NCI-H69 (cell line): ENCODE data around the gene SH3RF2.
"Not testable (repeated sequence)": the region's sequence is repeated elsewhere in the genome, so short reads cannot be mapped to it uniquely, and the experiment has no call there.

Experiments
- DNase-seq: peaks from one replicate; lab custom pipeline; 2025; lab: John Stamatoyannopoulos, UW

SH3RF2 gene, protein sequence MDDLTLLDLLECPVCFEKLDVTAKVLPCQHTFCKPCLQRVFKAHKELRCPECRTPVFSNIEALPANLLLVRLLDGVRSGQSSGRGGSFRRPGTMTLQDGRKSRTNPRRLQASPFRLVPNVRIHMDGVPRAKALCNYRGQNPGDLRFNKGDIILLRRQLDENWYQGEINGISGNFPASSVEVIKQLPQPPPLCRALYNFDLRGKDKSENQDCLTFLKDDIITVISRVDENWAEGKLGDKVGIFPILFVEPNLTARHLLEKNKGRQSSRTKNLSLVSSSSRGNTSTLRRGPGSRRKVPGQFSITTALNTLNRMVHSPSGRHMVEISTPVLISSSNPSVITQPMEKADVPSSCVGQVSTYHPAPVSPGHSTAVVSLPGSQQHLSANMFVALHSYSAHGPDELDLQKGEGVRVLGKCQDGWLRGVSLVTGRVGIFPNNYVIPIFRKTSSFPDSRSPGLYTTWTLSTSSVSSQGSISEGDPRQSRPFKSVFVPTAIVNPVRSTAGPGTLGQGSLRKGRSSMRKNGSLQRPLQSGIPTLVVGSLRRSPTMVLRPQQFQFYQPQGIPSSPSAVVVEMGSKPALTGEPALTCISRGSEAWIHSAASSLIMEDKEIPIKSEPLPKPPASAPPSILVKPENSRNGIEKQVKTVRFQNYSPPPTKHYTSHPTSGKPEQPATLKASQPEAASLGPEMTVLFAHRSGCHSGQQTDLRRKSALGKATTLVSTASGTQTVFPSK

DNA sequence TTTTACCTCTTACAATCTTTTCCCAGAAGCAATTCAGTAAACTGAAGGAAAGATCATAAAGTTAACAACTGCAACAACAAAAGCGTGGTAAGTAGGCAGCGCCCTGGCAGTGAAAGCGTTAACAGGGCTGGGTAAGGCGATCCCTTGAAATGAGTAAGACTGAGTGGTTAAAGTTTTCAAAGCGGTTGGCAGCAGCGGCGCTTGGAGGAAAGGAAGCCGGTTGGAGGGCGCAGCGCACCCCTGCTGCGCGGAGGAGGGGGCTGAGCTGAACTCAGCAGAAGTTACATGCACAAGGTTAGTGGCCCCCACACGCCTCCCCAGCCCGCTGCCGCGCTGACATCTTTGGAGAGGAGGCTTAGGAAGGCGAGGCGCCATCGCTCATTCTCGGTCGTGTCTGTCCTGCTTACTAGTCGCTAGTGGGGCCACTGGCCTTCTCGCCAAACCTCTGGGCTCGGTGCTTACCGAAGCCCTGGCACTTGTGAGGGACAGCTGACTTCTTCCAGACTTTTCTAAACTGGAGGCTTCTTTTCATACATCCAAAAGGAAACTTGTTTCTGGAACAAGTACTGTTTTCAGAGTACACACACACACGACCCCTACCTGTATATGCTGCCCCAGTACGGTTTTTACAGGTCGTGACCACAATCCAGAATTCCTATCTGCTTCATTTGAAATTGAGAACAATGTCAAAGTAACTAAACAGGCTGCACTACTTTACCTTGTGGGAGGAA is at the start of gene SH3RF2:
TSS of gene SH3RF2 (plus strand) at position 178 of the 731 bp plus-strand sequence. CDS start 1,351 bp downstream, outside the sequence.
- DNase-seq = no peak

DNA sequence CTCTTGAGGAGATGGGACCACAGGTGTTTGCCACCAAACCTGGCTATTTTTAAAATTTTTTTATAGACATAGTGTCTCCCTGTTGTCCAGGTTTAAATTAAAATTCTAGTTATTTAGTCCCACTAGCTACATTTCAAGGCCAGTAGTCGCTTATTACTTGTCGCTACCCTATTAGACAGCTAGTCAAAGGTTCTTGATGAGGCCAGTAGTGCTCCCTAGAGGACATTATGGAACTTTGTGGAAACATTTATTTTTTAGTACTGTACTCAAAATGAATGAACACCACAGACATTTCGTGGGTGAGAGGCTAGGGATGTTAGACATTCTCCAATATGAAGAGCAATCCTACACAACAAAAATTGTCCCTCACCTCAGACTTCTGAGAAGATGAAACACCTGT is 49.2 kb upstream of the SH3RF2 start:
- DNase-seq = peak; percentile 41

DNA sequence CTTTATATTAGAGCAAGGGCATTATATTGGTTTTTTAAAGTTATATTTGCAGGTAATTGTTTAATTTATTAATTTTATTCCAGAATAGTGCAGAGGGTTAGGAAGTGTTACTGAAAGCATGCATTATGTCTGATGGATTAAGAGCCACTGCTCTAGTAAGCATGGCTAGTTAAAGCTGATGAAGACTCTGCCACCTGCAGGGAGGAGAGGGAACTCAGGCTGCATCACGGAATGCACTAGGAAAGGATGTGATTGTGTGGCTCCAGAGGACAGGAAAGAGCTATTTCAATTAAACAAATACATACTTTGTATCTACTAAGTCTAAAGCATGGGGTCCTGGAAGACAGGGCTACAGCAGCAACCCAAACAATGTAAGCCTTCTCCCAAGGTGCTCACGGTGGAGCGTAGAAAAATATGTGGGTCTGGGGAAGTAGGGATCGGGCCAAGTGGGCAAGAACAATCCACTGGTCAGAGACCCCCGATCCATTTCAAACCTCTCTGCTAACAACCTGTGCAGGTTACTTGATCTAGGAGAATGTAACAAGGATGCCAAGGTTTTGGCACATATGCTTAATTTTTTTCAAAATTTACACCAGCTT is 48.3 kb upstream of the SH3RF2 start:
- peak; percentile 84 for DNase-seq

DNA sequence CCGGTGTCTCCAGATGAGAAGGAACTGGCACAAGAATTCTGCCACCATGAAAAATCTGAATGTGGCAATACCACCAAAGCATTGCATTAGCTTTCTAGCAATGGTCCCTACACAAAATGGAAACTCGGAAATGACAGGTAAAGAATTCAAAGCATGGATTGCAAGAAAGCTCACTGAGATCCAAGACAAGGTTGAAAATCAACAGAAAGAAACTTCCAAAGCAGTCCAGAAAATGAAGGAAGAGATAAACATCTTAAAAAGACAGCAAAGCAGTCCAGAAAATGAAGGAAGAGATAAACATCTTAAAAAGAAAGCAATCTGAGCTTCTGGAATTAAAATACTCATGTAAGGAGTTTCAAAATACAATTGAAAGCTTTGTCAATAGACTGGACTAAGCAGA is 46.8 kb upstream of the SH3RF2 start:
- DNase-seq = no peak

DNA sequence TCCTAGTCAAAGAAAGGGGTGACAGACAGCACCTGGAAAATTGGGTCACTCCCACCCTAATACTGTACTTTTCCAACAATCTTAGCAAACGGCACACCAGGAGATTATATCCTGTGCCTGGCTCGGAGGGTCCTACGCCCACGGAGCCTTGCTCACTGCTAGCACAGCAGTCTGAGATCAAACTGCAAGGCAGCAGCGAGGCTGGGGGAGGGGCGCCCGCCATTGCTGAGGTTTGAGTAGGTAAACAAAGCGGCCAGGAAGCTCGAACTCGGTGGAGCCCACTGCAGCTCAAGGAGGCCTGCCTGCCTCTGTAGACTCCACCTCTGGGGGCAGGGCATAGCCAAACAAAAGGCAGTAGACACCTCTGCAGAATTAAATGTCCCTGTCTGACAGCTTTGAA is 45.0 kb upstream of the SH3RF2 start:
- not testable (repeated sequence) for DNase-seq

DNA sequence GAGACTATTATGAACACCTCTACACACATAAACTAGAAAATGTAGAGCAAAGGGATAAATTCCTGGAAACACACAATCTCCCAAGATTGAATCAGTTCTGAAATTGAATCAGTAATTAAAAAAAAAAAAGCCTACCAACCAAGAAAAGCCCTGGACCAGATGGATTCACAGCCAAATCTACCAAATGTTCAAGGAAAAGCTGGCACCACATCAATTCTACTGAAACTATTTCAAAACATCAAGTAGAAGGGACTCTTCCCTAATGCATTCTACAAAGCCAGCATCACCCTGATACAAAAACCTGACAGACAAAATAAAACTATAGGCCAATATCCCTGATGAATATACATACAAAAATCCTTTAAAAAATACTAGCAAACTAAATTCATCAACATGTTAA is 38.2 kb upstream of the SH3RF2 start:
- DNase-seq = no peak

DNA sequence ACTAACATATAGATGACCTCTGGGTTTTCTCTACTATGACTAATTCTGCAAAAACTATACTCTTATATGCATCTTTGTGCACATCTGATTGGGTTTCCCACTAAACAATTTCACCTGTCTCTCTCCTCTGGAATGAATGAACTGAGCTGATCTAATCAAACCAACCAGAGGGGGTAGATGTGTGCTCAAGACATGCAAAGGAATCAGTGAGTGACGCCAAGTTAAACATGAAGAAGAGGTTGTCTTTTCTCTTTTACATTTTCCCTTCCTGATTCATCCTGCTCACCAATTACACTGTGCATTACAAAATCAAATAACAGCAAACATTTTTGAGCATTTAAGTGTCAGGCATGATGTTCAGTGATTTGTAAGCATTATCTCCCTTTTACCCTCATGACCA is 34.0 kb upstream of the SH3RF2 start:
- no peak for DNase-seq

DNA sequence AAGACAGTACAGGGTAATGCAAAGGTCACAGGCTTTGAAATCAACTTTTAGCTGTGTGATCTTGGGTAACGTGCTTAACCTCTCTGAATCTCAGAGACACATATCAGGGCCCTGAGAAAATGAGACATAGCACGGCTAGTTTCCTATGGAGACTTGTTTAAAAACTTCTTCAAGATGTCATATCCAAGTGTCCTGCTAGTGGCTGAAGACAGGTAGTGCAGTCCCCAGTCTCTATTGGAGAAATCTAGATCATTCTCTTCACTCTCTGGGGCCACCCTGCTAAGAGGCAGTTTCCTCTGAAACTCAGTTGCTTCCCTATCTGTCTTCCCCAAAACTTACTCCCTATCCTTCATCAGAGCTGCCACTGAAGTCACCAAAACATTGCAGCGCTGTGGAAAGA is 33.3 kb upstream of the SH3RF2 start:
- DNase-seq = no peak

DNA sequence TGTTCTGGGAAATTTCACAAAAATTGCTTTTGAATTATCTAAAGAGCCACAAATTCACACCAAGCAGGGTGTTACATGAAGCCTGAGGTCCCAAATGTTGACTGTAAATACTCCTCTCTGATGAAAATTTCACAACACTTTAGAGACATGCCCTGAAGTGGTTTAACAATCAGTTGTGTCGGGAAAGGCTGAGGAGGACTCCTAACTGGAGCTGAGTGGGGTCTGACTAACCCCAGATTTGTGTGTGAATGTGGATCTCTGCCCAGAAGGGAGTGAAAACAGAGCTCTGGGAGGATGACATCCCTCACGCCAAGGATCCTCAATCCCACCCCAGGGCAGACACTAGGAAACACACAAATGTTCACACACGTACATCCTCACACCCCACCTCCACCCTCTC is 32.5 kb upstream of the SH3RF2 start:
- no peak for DNase-seq

DNA sequence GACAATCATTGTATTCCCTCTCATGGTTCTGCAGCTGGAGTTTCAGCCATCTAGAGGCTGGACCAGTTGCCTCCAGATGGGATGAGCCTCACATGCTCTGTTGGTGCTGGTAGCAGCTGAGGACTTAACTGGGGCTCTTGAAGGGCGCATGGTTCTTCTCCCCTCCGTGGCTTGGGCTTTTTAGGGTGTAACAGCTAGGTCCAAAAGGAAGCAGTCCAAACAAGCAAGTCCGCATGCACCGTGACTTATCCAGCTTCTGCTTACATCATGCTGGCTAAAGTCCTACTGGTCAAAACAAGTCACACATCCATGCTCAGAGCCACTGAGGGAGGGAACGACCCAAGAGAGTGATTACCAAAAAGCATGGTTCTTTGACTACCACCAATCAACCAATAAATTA is 31.6 kb upstream of the SH3RF2 start:
- DNase-seq = no peak

DNA sequence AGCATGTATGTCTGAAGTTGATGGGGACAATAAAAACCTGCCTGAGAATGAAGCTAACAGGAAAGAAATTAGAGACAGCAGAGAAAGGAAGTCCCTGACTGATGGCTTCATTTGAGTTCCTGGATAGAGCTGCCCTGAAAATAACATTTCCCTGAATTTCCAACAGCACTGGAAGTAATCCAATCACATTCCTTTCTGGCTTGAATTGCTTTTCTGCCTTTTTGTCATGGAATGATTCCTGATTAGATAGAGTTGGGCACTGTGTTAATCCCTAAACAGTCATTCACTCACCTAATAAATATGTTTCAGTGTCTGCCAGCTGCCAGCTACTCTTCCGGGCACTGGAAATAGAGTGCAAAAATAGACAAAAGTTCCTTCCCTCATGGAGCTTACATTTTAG is 30.0 kb upstream of the SH3RF2 start:
- DNase-seq = no peak

DNA sequence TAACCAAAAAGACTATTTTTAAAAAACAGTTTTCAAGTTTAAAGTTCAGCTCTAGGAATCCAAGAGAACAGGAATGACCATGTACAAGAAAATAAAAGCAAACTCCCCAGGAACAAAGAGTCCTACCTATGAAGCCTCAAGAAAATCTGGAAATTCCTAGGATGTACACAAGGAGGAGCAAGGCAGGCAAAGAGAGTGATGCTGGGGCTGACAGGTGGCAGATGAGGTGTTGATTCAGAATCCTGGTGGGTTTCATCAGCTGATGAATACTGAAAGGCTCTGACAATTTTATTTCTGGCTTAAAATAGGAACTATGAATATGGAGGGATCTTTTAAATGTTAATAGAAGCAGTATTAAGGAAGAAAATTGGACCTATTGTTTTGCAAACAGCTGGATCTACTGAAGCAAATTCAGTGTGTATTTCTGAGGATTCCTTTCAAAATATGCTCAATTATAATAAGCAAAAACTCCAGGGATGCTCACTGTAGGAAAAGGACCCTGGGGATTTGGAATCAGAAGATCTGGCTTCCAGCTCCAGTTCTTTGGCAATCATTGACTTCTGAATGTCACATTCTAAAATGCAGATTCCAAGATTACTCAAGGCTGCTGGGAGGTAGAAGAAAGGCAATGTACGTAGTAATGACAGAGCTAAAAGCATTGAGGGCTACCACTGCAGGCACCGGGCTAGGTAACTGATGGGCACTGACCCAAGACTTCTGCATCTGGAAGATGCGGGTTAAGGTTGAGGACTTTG is 28.0 kb upstream of the SH3RF2 start:
- DNase-seq = peak; percentile 37

DNA sequence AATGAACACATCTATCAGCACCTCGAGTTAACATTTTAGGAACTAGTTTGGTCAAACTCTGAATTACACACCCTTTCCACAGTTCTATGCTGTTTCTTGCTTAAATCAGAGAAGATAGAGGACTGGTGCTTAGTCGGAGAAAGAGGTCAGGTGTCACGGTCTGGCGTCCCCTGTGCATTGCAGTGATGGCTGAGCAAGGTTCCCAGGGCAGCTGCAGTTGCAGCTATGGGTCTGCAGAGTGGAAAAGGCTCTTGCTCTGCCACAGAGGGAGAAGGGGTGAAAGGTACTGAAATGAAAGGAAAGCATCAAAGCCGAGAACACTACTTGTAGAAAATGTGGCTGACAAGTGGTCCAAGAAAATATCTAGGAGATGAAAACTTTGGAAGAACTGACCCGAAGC is 25.2 kb upstream of the SH3RF2 start:
- no peak for DNase-seq

DNA sequence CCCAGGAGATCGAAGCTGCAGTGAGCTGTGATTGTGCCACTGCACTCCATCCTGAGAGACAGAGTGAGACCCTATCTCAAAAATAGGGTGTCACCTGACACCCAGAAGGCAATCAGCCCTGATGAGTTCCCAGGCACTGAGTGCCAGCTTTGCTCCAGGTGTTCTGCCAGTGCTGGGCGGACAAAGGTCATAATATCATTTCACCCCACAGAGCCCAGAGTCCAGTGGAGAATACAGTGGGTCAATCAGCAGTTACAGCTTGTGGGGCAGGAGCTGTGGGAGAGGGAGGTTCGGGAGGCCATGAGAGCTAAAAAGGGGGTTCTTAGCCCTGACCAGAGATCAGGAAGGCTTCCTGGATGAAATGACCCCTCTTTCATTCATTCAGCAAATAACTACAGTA is 24.4 kb upstream of the SH3RF2 start:
- DNase-seq = no peak

DNA sequence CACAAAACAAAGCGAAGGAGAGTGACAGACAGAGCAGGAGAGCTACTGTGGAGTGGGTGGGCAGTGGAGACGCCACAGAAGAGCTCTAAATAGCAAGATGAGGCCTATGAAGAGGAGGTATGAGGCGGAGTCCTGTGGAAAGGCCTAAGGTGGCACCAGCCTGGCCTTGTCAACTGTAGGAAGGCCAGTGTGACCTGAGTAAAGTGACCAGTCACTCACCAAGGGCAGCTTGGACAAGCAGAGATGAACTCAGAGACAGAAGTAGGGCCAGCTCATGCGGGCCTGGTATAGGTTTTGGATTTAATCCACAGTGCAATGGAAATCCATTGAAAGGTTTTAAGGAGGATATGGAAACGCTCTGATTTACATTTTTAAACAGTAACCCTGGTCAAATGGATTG is 23.8 kb upstream of the SH3RF2 start:
- no peak for DNase-seq

DNA sequence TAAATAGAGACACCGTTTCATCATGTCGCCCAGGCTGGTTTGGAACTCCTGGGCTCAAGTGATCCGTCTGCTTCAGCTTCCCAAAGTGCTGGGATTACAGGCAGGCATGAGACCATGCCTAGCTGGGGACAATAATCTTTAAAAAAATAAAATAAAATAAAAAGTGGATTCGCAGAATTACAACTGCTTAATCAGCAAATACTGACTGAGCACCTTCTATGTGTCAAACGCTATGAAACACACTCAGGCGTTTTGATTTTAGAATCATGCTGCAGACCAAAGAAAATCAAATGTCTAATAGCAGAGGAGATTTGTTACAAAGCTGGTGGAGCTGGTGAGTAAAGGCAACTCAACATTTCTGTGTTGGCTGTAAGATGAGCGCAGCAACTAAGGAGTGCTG is 22.7 kb upstream of the SH3RF2 start:
- DNase-seq = no peak

DNA sequence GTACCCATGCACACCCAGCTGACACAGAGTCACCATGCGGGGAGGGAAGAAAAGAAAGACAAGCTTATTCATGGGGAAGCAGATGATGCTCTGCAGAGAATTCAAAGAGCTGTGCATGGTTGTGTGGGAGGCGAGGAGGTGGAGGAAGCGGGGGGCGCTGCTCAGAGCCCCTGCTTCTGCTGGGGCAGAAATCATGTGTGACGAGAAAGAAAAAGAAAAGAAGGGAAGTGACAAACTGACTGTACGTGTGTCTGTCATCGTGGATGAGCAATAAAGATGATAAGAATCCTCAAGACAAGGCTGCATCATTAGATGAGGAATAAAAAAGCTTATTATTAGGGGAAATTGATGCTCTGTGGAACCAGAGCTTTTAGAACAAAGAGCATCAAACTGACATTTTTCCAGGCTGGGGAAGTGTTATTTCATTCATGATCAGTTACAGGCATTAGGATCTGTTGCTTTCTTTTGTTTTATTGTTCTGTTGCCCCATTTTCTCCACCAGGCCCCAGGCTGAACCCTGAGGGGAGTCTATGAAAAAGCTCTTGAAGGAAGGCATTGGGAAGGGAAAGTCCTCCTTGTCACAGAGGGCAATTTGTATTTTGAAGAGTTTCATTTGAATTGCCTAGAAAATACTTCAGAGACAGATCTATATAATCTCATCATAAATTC is 20.3 kb upstream of the SH3RF2 start:
- no peak for DNase-seq

DNA sequence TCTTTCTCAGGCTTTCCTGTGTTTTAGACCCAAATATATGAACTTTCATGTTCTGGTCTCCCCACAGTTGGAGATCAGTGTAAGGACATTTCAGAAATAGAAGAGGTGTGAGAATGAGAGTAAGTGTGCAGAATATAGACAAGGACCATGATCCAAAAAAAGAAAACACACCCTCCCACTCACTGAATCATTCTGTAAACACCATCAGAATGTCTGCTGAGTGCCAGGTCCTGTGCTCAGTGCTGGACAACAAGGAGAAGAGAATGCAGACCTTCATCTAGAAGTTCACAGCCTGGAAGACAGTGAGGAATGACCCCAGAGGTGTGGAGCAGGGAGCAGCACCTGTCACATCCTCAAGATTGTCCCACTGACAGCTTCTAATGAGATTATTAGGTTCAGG is 19.1 kb upstream of the SH3RF2 start:
- DNase-seq = no peak

DNA sequence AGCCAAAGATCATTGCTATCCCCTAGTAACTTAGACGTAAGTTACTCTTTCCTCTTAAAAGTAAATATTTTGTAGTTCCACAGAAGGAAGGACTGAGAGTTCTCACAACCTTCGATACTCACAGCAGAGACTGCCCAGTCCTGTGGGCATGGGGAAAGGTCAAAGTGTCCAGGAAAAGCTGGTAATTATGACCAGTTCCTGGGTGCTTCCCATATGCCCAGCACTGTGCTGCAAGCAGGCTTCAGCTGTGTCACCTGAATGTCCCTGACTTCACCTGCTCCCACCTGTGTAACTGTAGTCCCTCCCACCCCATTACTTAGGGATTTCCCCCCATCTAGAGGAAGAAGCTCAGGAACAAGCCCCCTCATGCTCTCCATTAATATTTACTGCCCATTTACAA is 18.0 kb upstream of the SH3RF2 start:
- DNase-seq = no peak

DNA sequence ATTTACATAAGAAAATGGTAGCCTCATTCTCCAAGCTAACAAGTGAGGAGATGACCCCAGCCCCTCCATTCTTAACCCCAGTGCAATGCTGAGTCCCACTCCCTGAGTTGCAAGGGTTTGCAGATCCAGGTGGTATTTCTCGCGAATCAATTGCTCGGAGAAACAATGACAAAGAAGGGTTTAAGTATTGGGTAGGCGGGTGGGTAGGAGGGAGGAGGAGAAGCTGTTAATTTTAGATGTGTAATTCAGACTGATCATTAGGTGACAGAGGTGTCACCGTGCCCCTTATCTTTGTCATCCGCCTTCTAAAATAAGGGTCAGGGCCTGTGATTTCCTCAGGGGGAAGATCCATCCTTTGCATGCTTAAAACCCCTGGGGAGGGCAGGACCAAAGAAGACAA is 17.0 kb upstream of the SH3RF2 start:
- DNase-seq = no peak

DNA sequence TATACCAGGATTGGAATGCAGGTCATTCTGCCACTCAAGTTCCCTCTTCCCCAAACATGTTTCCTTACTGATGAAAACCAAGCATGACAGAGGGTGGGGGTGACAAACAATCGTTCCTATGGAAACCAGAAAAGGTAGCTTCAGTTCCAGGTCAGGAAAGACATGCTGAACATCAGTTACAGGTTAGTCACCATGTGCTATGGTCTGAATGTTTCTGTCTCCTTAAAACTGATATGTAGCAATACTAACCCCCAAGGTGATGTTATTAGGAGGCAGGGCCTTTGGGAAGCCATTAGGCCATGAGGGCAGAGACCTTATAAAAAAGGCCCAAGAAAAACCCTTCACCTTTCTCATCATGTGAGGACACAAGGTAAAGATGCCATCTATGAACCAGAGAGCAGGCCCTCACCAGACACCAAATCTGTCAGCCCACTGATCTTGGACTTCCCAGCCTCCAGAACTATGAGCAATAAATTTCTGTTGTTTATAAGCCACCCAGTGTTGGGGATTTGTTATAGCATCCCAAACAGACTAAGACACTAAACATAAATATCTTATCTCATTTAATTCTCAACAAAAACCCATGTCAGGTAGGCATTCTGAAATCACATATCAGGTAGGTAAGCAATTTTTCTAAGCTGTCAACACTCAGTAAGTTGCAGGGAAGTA is 15.7 kb upstream of the SH3RF2 start:
- DNase-seq = no peak
